Activated gamma-delta T cell treated with Interleukin-2 at 50 U/mL for 16 hours (primary cell): ENCODE results near the gene DRAXIN.

Experiments
- DNase-seq: peaks from one replicate; pipeline ENCODE4 v3.0.0-alpha.2; 2020

The DRAXIN gene

GRCh38 chr1:11767922-11768704 is 76.6 kb downstream of the DRAXIN start:
- DNase-seq: no peak

DNA sequence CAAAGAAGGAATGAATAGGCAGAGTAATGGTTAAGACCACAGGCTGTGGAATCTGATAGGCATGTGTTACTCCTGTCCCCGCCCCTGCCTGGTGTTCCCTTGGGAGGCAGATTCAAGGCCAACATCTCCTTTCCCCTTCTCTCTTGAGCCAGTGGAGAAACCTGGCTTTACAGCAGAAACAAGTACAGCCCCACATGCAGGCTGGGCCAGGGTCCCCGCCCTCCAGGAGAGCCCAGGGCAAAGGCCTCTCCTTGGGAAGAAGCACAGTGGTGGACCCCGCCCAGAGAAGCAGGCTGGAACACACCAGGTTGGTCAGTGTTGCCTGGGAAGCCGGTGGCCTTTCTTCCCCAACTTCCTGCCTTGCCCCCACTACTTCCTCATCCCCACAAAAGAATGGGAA is 77.3 kb downstream of the DRAXIN start:
- DNase-seq: no peak

- DNase-seq: no peak
These were observed 77.8 kb downstream of the DRAXIN start for GRCh38 chr1:11769274-11769673.

- DNase-seq: no peak
These were observed 78.5 kb downstream of the DRAXIN start for GRCh38 chr1:11770011-11770410.

DNA sequence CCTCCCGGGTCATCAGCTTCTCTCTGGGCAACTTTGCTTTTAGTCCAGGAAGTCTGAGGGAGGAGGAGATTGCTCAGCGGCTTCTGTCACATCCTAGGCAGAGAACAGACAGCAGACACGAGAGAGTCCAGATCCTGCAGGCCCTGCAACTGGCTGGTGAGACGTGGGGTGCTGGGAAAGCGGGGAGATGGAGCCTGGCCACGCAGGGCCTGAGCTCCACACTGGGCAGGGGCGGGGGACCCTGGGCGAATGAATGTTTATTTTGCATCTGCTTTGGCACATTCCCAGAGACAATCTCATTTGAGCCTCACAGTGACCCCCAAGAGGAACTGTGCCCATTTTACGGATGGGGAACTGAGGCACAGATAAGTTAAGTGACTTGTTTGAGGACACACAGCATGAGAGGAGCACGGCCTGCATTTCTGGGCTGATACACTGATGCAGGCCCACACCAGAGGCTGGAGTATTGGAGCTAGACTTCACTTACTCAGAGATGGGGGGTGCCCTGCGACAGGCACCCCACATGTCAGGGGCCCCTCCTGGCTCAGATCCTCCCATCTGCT is 80.1 kb downstream of the DRAXIN start:
- DNase-seq: no peak

GRCh38 chr1:11772458-11772857 is 80.9 kb downstream of the DRAXIN start:
- no peak for DNase-seq

GRCh38 chr1:11774753-11775152 is 83.2 kb downstream of the DRAXIN start:
- DNase-seq: no peak
